Gastroesophageal sphincter (tissue), 3 donors: ENCODE measurements around the gene PPBP.

Experiments used
- EP300 ChIP-seq: sonication (generic); formaldehyde crosslinking; IDR thresholded peaks from one replicate; pipeline ENCODE4 v1.6.1; 2017; ENCODE audit warnings: antibody characterized with exemption, mild to moderate bottlenecking
- POLR2A ChIP-seq, 2 donors: fragments of 450-650 bp; IDR thresholded peaks; one replicate each; pipeline ENCODE4 v1.6.1; 2017; ENCODE audit warnings: antibody characterized with exemption in 2 of 2, mild to moderate bottlenecking in 2 of 2, moderate library complexity in 1 of 2
- POLR2AphosphoS5 ChIP-seq: sonication (generic); formaldehyde crosslinking; IDR thresholded peaks from one replicate; pipeline ENCODE4 v1.6.1; 2017; ENCODE audit warnings: antibody characterized with exemption
- TF ChIP-seq, protein P1 (sequence below), 4 experiments: fragments of 200-600 bp in 2 of 4; fragments of 450-650 bp in 2 of 4; sonication (generic) in 1 of 4; IDR thresholded peaks; one replicate each; pipeline ENCODE4 v1.5.1; 2017 to 2019; ENCODE audit warnings: antibody characterized with exemption in 4 of 4, mild to moderate bottlenecking in 2 of 4, moderate library complexity in 2 of 4

DNA sequence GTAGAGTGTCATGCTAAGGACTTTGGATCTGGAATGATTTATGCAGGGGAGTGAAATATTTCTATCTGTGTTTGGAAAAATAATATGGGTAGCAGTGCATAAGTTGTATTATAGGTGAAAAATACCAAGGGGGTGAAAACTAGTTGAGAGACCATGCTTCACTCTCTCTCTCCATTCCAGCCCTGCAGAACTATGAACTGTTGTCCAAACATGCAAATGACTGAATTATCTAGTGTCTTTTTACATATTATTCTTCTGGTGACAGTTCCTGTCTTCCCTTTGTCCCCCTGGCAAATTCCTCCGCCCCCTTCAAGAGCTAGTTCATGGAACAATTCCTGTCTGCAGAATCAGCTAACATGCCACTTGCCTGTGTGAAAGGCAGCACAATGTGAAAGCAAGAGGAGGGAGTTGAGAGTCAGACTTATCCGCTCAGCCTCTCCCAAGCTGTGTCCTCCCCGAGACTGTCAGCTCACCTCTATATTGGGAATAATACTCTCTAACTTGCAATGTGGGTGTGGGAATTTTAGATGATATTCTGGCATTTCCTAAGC, 8.5 kb downstream of the PPBP start:
- no peak for TF ChIP-seq POLR2A (IDR thresholded peaks at IDR 0.05)
- TF ChIP-seq, protein P1, sequence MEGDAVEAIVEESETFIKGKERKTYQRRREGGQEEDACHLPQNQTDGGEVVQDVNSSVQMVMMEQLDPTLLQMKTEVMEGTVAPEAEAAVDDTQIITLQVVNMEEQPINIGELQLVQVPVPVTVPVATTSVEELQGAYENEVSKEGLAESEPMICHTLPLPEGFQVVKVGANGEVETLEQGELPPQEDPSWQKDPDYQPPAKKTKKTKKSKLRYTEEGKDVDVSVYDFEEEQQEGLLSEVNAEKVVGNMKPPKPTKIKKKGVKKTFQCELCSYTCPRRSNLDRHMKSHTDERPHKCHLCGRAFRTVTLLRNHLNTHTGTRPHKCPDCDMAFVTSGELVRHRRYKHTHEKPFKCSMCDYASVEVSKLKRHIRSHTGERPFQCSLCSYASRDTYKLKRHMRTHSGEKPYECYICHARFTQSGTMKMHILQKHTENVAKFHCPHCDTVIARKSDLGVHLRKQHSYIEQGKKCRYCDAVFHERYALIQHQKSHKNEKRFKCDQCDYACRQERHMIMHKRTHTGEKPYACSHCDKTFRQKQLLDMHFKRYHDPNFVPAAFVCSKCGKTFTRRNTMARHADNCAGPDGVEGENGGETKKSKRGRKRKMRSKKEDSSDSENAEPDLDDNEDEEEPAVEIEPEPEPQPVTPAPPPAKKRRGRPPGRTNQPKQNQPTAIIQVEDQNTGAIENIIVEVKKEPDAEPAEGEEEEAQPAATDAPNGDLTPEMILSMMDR (IDR thresholded peaks at IDR 0.05) = no peak
- TF ChIP-seq EP300 = no peak
- TF ChIP-seq POLR2AphosphoS5 = no peak
